Liver (tissue), 9 donors: Measurements from ENCODE around the gene ARAP1. TPM values are rescaled to one million over a fixed set of nuclear protein-coding genes. Genes with fewer than 3 reads are reported as not detected.
A peak's percentile ranks its signal among the peaks of the same experiment; 100 is the strongest.

Experiments used
- DNase-seq: peaks from one replicate; pipeline ENCODE4 v3.0.0-alpha.2; 2017; ENCODE audit warnings: low spot score
- H3K27ac ChIP-seq, 2 donors: one replicate each; pipeline ENCODE4 v1.7.0; 2013; ENCODE audit warnings: inconsistent platforms in 2 of 2, low read length in 2 of 2, control low read depth in 1 of 2, low read depth in 1 of 2, mild to moderate bottlenecking in 1 of 2
- H3K27me3 ChIP-seq, 4 donors: one replicate each; pipeline versions ENCODE4 v1.6.1 to v1.7.0; 2013; ENCODE audit warnings: low read length in 3 of 4, inconsistent platforms in 1 of 4, mild to moderate bottlenecking in 1 of 4, moderate library complexity in 1 of 4; ENCODE audit not compliant: control insufficient read depth in 4 of 4, insufficient read depth in 4 of 4
- H3K36me3 ChIP-seq, 4 donors: one replicate each; pipeline versions ENCODE4 v1.6.1 to v1.7.0; 2013; ENCODE audit warnings: low read length in 3 of 4, mild to moderate bottlenecking in 3 of 4, low read depth in 1 of 4, moderate library complexity in 1 of 4; ENCODE audit not compliant: control insufficient read depth in 4 of 4, insufficient read depth in 3 of 4
- H3K4me1 ChIP-seq, 4 donors: one replicate each; pipeline versions ENCODE4 v1.6.1 to v1.7.0; 2013; ENCODE audit warnings: low read length in 3 of 4, mild to moderate bottlenecking in 3 of 4, moderate library complexity in 1 of 4; ENCODE audit not compliant: control insufficient read depth in 4 of 4, insufficient read depth in 4 of 4
- H3K4me3 ChIP-seq, 3 donors: one replicate each; pipeline versions ENCODE4 v1.6.1 to v1.7.0; 2013; ENCODE audit warnings: low read length in 3 of 3, control low read depth in 1 of 3, low read depth in 1 of 3, mild to moderate bottlenecking in 1 of 3
- H3K9ac ChIP-seq, 2 donors: one replicate each; pipeline ENCODE4 v1.7.0; 2013; ENCODE audit warnings: low read length in 2 of 2, mild to moderate bottlenecking in 2 of 2, moderate library complexity in 2 of 2, control low read depth in 1 of 2, low read depth in 1 of 2
- H3K9me3 ChIP-seq, 4 donors: one replicate each; pipeline versions ENCODE4 v1.6.1 to v1.7.0; 2013; ENCODE audit warnings: low read length in 3 of 4; ENCODE audit not compliant: control insufficient read depth in 4 of 4
- ATF3 ChIP-seq: IDR thresholded peaks from 2 replicates; pipeline ENCODE4 v1.6.1; 2016; ENCODE audit warnings: antibody characterized with exemption
- EGR1 ChIP-seq, 2 donors: IDR thresholded peaks; 2 replicates each; pipeline ENCODE4 v1.6.1; 2016 to 2018; ENCODE audit warnings: antibody characterized with exemption in 2 of 2, low read depth in 2 of 2
- FOXA1 ChIP-seq: IDR thresholded peaks from 2 replicates; pipeline ENCODE4 v1.6.1; 2016; ENCODE audit warnings: antibody characterized with exemption
- GABPA ChIP-seq, 2 donors: IDR thresholded peaks in 1 of 2; conservative IDR thresholded peaks in 1 of 2; 2 replicates each; pipeline ENCODE4 v1.6.1; 2016; ENCODE audit warnings: antibody characterized with exemption in 2 of 2, mild to moderate bottlenecking in 1 of 2, moderate library complexity in 1 of 2
- HNF4G ChIP-seq: IDR thresholded peaks from 2 replicates; pipeline ENCODE4 v1.6.1; 2016; ENCODE audit warnings: antibody characterized with exemption
- NR2F2 ChIP-seq: IDR thresholded peaks from 2 replicates; pipeline ENCODE4 v1.6.1; 2016; ENCODE audit warnings: antibody characterized with exemption
- RAD21 ChIP-seq, 2 donors: IDR thresholded peaks; 2 replicates each; pipeline ENCODE4 v1.6.1; 2016; ENCODE audit warnings: antibody characterized with exemption in 2 of 2, mild to moderate bottlenecking in 2 of 2
- RXRA ChIP-seq, 2 donors: IDR thresholded peaks; 2 replicates each; pipeline ENCODE4 v1.6.1; 2017 to 2018; ENCODE audit warnings: antibody characterized with exemption in 2 of 2, mild to moderate bottlenecking in 1 of 2
- SP1 ChIP-seq: IDR thresholded peaks from 2 replicates; pipeline ENCODE4 v1.6.1; 2018; ENCODE audit warnings: antibody characterized with exemption, mild to moderate bottlenecking
- TAF1 ChIP-seq: conservative IDR thresholded peaks from 2 replicates; pipeline ENCODE4 v1.6.1; 2016; ENCODE audit warnings: antibody characterized with exemption, mild to moderate bottlenecking
- YY1 ChIP-seq: IDR thresholded peaks from 2 replicates; pipeline ENCODE4 v1.6.1; 2016; ENCODE audit warnings: antibody characterized with exemption, mild to moderate bottlenecking
- WGBS: extraction: QIAGEN DNeasy Blood & Tissue Kit; methylation state at CpG from one replicate; pipeline ENCODE4 v1.1.7; 2013; 5-methylcytosine and 5-hydroxymethylcytosine counted together
- polyA plus RNA-seq, 2 donors: library from polyadenylated mRNA; stranded (reverse) in 1 of 2; unstranded in 1 of 2; fragments of 200-250 nt in 1 of 2; fragments of >200 nt in 1 of 2; fragmentation: Nextera tagmentation in 1 of 2; extraction: Ambion mirVana in 1 of 2; gene quantifications; one replicate each; pipeline versions ENCODE4 v1.2.1 to v1.2.3, GENCODE V29; 2013 to 2015
- total RNA-seq, 2 donors: library from RNA; depleted of rRNA; stranded (reverse); fragments of >200 nt; gene quantifications; one replicate each; pipeline ENCODE4 v1.2.3, GENCODE V29; 2014
- TF ChIP-seq, protein P1 (sequence below): IDR thresholded peaks from 2 replicates; pipeline ENCODE4 v1.6.1; 2016; ENCODE audit warnings: antibody characterized with exemption
- TF ChIP-seq, protein P2 (sequence below): IDR thresholded peaks from 2 replicates; pipeline ENCODE4 v1.6.1; 2016; ENCODE audit warnings: antibody characterized with exemption, mild to moderate bottlenecking
- TF ChIP-seq, protein P3 (sequence below): fragments of 150-350 bp; IDR thresholded peaks from 2 replicates; pipeline ENCODE4 v1.5.1; 2017; ENCODE audit warnings: improper control_type of control experiment, low read depth, low read length; ENCODE audit not compliant: missing input control
- donor health status: healthy.
- donor health status: healthy.
- donor health status: healthy.
- donor health status: healthy.
- donor health status: healthy.

Gene ARAP1
- total and polyA plus RNA-seq, 4 donors: 14.4 to 77.8 (median 43.5) TPM

DNA sequence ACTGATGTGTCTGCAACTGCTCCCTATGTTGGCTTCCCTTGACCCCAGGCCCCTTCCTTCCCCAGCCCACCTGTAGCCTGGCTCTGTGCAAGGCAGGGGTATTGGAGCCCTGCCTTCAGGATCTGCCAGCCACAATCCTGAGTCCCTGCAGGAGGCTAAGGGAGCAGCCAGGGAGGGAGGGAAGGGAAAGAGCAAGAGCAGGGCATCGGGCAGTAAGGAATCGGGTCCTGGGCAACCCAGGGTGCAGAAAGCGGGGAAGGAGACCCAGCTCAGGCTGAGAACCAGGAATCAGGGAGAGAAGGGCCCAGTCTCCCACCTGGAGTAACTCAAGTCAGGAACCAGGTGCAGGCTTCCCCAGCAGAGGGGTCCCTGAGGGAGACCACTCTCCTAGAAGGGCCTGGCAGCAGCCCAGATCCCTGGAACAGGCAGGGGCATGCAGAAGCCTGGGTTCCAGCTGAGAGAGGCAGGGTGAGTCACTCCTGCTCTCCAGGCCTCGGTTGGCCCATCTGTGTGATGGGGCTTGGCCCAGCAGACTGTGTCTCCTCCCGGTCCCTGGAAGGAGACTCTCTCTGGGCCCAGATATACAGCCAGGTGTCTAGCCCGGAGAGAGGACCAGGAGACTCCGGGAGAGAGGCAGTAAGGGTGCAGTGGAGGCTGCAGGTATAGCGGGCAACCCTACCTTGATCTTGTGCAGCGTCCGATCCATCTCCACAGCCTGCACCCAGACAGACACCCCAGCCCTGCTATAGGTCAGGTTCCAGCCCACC is 28.3 kb upstream of the ARAP1 start (continued):
- TF ChIP-seq ATF3: no peak
- TF ChIP-seq, protein P1, sequence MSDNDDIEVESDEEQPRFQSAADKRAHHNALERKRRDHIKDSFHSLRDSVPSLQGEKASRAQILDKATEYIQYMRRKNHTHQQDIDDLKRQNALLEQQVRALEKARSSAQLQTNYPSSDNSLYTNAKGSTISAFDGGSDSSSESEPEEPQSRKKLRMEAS: no peak
- TF ChIP-seq RXRA (IDR thresholded peaks at IDR 0.05): no peak
- TF ChIP-seq SP1: no peak
- no peak for TF ChIP-seq YY1
- TF ChIP-seq EGR1 (IDR thresholded peaks at IDR 0.05; ENCODE audit: low read depth in 2 of 2): no peak
- TF ChIP-seq GABPA (IDR thresholded peaks at IDR 0.05 in 1 of 2, conservative IDR thresholded peaks at IDR 0.05 in 1 of 2): no peak
- no peak for TF ChIP-seq HNF4G

DNA sequence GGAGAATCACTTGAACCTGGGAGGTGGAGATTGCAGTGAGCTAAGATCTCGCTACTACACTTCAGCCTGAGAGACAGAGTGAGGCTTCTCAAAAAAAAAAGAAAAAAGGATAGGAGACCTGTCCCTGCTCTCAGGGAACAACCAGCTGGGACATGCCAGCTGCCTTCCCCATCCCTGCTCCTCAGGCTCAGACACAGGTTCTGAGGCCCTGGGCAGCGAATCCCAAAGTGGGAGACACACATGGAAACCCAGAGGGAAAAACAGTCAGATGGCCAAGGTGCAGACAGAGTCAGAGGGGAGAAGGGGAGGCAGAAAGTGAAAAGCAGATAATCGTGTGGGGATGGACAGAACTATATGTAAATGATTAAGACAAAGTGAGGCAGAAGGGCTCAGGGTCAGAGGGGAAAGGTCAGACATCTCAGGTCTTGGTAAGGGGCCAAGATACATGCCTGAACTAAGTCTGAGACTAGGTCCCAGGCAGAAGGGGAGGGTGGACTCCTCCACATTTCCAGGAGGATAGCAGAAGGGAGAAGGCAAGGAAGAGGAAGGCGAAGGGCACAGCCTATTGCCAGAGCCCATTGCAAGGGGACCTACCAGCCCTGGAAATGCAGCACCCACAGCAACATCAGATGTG is 27.4 kb upstream of the ARAP1 start:
- peak overlapping the region; percentile 64 to 85 (median 78) for H3K4me3 ChIP-seq
- H3K9me3 ChIP-seq: no peaks in the 10 kb centered on the region
- H3K9ac ChIP-seq: peak overlapping the region; percentile 26 to 81
- peak overlapping the region; percentile 86 to 92 for H3K27ac ChIP-seq
- TF ChIP-seq FOXA1 (no peak), ATF3 (no peak)
- TF ChIP-seq, protein P2, sequence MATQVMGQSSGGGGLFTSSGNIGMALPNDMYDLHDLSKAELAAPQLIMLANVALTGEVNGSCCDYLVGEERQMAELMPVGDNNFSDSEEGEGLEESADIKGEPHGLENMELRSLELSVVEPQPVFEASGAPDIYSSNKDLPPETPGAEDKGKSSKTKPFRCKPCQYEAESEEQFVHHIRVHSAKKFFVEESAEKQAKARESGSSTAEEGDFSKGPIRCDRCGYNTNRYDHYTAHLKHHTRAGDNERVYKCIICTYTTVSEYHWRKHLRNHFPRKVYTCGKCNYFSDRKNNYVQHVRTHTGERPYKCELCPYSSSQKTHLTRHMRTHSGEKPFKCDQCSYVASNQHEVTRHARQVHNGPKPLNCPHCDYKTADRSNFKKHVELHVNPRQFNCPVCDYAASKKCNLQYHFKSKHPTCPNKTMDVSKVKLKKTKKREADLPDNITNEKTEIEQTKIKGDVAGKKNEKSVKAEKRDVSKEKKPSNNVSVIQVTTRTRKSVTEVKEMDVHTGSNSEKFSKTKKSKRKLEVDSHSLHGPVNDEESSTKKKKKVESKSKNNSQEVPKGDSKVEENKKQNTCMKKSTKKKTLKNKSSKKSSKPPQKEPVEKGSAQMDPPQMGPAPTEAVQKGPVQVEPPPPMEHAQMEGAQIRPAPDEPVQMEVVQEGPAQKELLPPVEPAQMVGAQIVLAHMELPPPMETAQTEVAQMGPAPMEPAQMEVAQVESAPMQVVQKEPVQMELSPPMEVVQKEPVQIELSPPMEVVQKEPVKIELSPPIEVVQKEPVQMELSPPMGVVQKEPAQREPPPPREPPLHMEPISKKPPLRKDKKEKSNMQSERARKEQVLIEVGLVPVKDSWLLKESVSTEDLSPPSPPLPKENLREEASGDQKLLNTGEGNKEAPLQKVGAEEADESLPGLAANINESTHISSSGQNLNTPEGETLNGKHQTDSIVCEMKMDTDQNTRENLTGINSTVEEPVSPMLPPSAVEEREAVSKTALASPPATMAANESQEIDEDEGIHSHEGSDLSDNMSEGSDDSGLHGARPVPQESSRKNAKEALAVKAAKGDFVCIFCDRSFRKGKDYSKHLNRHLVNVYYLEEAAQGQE: no peak
- no peaks in the 10 kb centered on the region for H3K27me3 ChIP-seq
- peaks cover 12 to 80% (median 64%) of the 10 kb centered on the region in 4 donors for H3K4me1 ChIP-seq
- no peaks in the 10 kb centered on the region for H3K36me3 ChIP-seq
- WGBS: 41% methylated on average over 4 of the region's 4 CpGs
- DNase-seq: no peak

- peak overlapping the region in 1 of 2 donors; percentile 18 for H3K9ac ChIP-seq
- no peak for DNase-seq
- no peaks in the 10 kb centered on the region for H3K27me3 ChIP-seq
- peak overlapping the region in 2 of 3 donors; percentile 5 to 85 for H3K4me3 ChIP-seq
- no peaks in the 10 kb centered on the region for H3K36me3 ChIP-seq
- peak overlapping the region; percentile 86 to 92 for H3K27ac ChIP-seq
- H3K4me1 ChIP-seq: peaks cover 13 to 88% (median 71%) of the 10 kb centered on the region in 4 donors
- 32% methylated on average over 7 of the region's 7 CpGs for WGBS
- H3K9me3 ChIP-seq: no peaks in the 10 kb centered on the region
- TF ChIP-seq HNF4G: no peak
- TF ChIP-seq TAF1: no peak
- peak; percentile 86 for TF ChIP-seq RXRA (IDR thresholded peaks at IDR 0.05)
- TF ChIP-seq YY1: peak; percentile 40
- peak in 1 of 2 donors; percentile 13 for TF ChIP-seq RAD21 (IDR thresholded peaks at IDR 0.05)
- TF ChIP-seq NR2F2: peak; percentile 27
- peak; percentile 98 for TF ChIP-seq FOXA1
- TF ChIP-seq, protein P3, sequence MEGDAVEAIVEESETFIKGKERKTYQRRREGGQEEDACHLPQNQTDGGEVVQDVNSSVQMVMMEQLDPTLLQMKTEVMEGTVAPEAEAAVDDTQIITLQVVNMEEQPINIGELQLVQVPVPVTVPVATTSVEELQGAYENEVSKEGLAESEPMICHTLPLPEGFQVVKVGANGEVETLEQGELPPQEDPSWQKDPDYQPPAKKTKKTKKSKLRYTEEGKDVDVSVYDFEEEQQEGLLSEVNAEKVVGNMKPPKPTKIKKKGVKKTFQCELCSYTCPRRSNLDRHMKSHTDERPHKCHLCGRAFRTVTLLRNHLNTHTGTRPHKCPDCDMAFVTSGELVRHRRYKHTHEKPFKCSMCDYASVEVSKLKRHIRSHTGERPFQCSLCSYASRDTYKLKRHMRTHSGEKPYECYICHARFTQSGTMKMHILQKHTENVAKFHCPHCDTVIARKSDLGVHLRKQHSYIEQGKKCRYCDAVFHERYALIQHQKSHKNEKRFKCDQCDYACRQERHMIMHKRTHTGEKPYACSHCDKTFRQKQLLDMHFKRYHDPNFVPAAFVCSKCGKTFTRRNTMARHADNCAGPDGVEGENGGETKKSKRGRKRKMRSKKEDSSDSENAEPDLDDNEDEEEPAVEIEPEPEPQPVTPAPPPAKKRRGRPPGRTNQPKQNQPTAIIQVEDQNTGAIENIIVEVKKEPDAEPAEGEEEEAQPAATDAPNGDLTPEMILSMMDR: no peak
- TF ChIP-seq ATF3: no peak
- TF ChIP-seq EGR1 (IDR thresholded peaks at IDR 0.05; ENCODE audit: low read depth in 2 of 2): no peak
- TF ChIP-seq, protein P2: peak; percentile 78
Measured at GRCh38 chr11:72778535-72779494, 26.6 kb upstream of the ARAP1 start.
